Hypothalamus (tissue), 51 donors: ENCODE measurements around the gene RPS27L.
"Not testable (repeated sequence)": the region's sequence is repeated elsewhere in the genome, so short reads cannot be mapped to it uniquely, and the experiment has no call there.

Experiments used
- DNase-seq, 51 donors: peaks; one replicate each; lab custom pipeline; 2025; lab: John Stamatoyannopoulos, UW

The RPS27L gene

GRCh38 chr15:63103416-63103815, 53.9 kb downstream of the RPS27L start:
- no peak for DNase-seq

GRCh38 chr15:63099581-63099980, 57.7 kb downstream of the RPS27L start:
- DNase-seq, result not testable (repeated sequence)

- not testable (repeated sequence) for DNase-seq
Measured at GRCh38 chr15:63098901-63099300, 58.4 kb downstream of the RPS27L start.
